HG02642 (cell line): ENCODE data around the gene DERL3.

ENCODE experiments used
- ATAC-seq: cut with Tn5 transposase; IDR thresholded peaks from one replicate; pipeline ENCODE4 v1.9.1; 2021; ENCODE audit warnings: mild to moderate bottlenecking; ENCODE audit not compliant: unreplicated experiment, poor library complexity

DERL3 gene

GRCh38 chr22:23833017-23833751 is 5.6 kb downstream of the DERL3 start:
- no peak for ATAC-seq

GRCh38 chr22:23832226-23833016 is 6.4 kb downstream of the DERL3 start:
- no peak for ATAC-seq

GRCh38 chr22:23831781-23832180 is 7.0 kb downstream of the DERL3 start:
- no peak for ATAC-seq

- ATAC-seq: no peak
These were observed 7.5 kb downstream of the DERL3 start for GRCh38 chr22:23831261-23831660.

GRCh38 chr22:23829845-23830372 is 8.9 kb downstream of the DERL3 start:
- no peak for ATAC-seq

GRCh38 chr22:23828800-23829680 is 9.8 kb downstream of the DERL3 start:
- ATAC-seq: no peak

GRCh38 chr22:23827351-23827995 is 11.3 kb downstream of the DERL3 start:
- no peak for ATAC-seq

GRCh38 chr22:23826510-23827350 is 12.1 kb downstream of the DERL3 start:
- ATAC-seq: no peak

- ATAC-seq: no peak
These were observed 13.4 kb downstream of the DERL3 start for GRCh38 chr22:23825246-23825905.

GRCh38 chr22:23824476-23825245 is 14.1 kb downstream of the DERL3 start:
- ATAC-seq: no peak

GRCh38 chr22:23823331-23823791 is 15.4 kb downstream of the DERL3 start:
- ATAC-seq: no peak

- no peak for ATAC-seq
These were observed 16.6 kb downstream of the DERL3 start for GRCh38 chr22:23822101-23822671.

GRCh38 chr22:23820748-23821211 is 18.0 kb downstream of the DERL3 start:
- ATAC-seq: no peak

GRCh38 chr22:23818541-23818940 is 20.3 kb downstream of the DERL3 start:
- ATAC-seq: no peak

GRCh38 chr22:23817146-23817545 is 21.7 kb downstream of the DERL3 start:
- no peak for ATAC-seq

GRCh38 chr22:23816156-23816976 is 22.4 kb downstream of the DERL3 start:
- no peak for ATAC-seq
